Astrocyte (in vitro differentiated cells and primary cell): ENCODE data around the gene SPNS2. TPM values are rescaled to one million over a fixed set of nuclear protein-coding genes. Genes with fewer than 3 reads are reported as not detected.

Experiments used
- DNase-seq: peaks from one replicate; pipeline ENCODE4 v3.0.0-alpha.2; 2010; ENCODE audit warnings: low read depth
- FAIRE-seq: peaks from 2 replicates; lab custom pipeline; 2011; peaks lifted over from hg19 to GRCh38; lab: Jason Lieb, UNC
- H2AFZ ChIP-seq: 2 replicates; pipeline ENCODE4 v1.6.0; 2012; ENCODE audit warnings: low read depth, low read length, inconsistent platforms
- H3K27ac ChIP-seq: 2 replicates; pipeline ENCODE4 v1.5.1; 2011; ENCODE audit warnings: low read depth, low read length, inconsistent platforms
- H3K27me3 ChIP-seq: 2 replicates; pipeline ENCODE4 v1.6.0; 2011; ENCODE audit warnings: low read length, inconsistent platforms; ENCODE audit not compliant: insufficient read depth
- H3K36me3 ChIP-seq: 2 replicates; pipeline ENCODE4 v1.5.1; 2011; ENCODE audit warnings: low read length, inconsistent platforms; ENCODE audit not compliant: insufficient read depth
- H3K4me1 ChIP-seq: 2 replicates; pipeline ENCODE4 v1.5.1; 2011; ENCODE audit warnings: low read length, inconsistent platforms; ENCODE audit not compliant: insufficient read depth
- H3K4me2 ChIP-seq: 2 replicates; pipeline ENCODE4 v1.6.0; 2012; ENCODE audit warnings: low read length, inconsistent platforms
- H3K4me3 ChIP-seq: 2 replicates; pipeline ENCODE4 v1.5.1; 2011; ENCODE audit warnings: low read depth, mild to moderate bottlenecking, low read length, inconsistent platforms; ENCODE audit not compliant: insufficient read depth
- H3K79me2 ChIP-seq: 2 replicates; pipeline ENCODE4 v1.6.0; 2012; ENCODE audit warnings: mild to moderate bottlenecking, low read length, inconsistent platforms; ENCODE audit not compliant: insufficient read depth
- H3K9ac ChIP-seq: 2 replicates; pipeline ENCODE4 v1.6.0; 2012; ENCODE audit warnings: mild to moderate bottlenecking, low read length, inconsistent platforms
- H3K9me3 ChIP-seq: 2 replicates; pipeline ENCODE4 v1.5.1; 2012; ENCODE audit warnings: low read depth, mild to moderate bottlenecking, low read length, inconsistent platforms; ENCODE audit not compliant: insufficient read depth
- H4K20me1 ChIP-seq: 2 replicates; pipeline ENCODE4 v1.6.0; 2012; ENCODE audit warnings: low read length, inconsistent platforms; ENCODE audit not compliant: insufficient read depth
- H3K27ac Mint-ChIP-seq: one replicate; pipeline ENCODE4 v1.8.0; 2021; ENCODE audit warnings: mild to moderate bottlenecking, mixed read lengths; ENCODE audit not compliant: unreplicated experiment
- H3K27me3 Mint-ChIP-seq: one replicate; pipeline ENCODE4 v1.8.0; 2021; ENCODE audit warnings: low read depth, mixed read lengths; ENCODE audit not compliant: unreplicated experiment
- H3K36me3 Mint-ChIP-seq: one replicate; pipeline ENCODE4 v1.8.0; 2021; ENCODE audit warnings: low read depth, mixed read lengths; ENCODE audit not compliant: unreplicated experiment
- H3K4me1 Mint-ChIP-seq: one replicate; pipeline ENCODE4 v1.8.0; 2021; ENCODE audit warnings: low read depth, mixed read lengths; ENCODE audit not compliant: unreplicated experiment
- H3K4me3 Mint-ChIP-seq: one replicate; pipeline ENCODE4 v1.8.0; 2021; ENCODE audit warnings: mild to moderate bottlenecking, moderate library complexity, mixed read lengths; ENCODE audit not compliant: unreplicated experiment
- H3K9me3 Mint-ChIP-seq: one replicate; pipeline ENCODE4 v1.8.0; 2021; ENCODE audit warnings: mild to moderate bottlenecking, mixed read lengths; ENCODE audit not compliant: unreplicated experiment
- CTCF ChIP-seq: IDR thresholded peaks from 2 replicates; pipeline ENCODE4 v1.5.1; 2011; ENCODE audit warnings: low read depth, mild to moderate bottlenecking, inconsistent platforms, low read length, moderate library complexity; ENCODE audit not compliant: insufficient read depth
- EZH2 ChIP-seq: IDR thresholded peaks from 2 replicates; pipeline ENCODE4 v1.6.1; 2012; ENCODE audit warnings: mild to moderate bottlenecking, low read length, inconsistent platforms; ENCODE audit not compliant: insufficient read depth
- total RNA-seq: library from RNA; stranded (reverse); gene quantifications from 2 replicates; pipeline ENCODE4 v1.2.1, GENCODE V29; 2021

The SPNS2 gene
- total RNA-seq, 1 donor from 2014 or later, result 4.3 TPM

GRCh38 chr17:4559139-4559791, 60.6 kb downstream of the SPNS2 start:
- H3K36me3 ChIP-seq, result no peaks in the 10 kb centered on the region
- H3K4me3 Mint-ChIP-seq, result no peak overlapping the region
- TF ChIP-seq EZH2, result no peak
- no peak for TF ChIP-seq CTCF
- no peak for DNase-seq
- H3K4me2 ChIP-seq, result no peak overlapping the region
- peaks cover 19% of the 10 kb centered on the region for H3K27me3 ChIP-seq
- H3K27me3 Mint-ChIP-seq, result peaks cover 27% of the 10 kb centered on the region
- H3K4me1 Mint-ChIP-seq, result peaks cover 8% of the 10 kb centered on the region
- peaks cover 16% of the 10 kb centered on the region for H3K79me2 ChIP-seq
- H3K27ac ChIP-seq, result no peak overlapping the region
- H3K4me3 ChIP-seq, result no peak overlapping the region
- H3K9ac ChIP-seq, result no peak overlapping the region
- H3K27ac Mint-ChIP-seq, result no peak overlapping the region
- no peak overlapping the region for H2AFZ ChIP-seq
- no peaks in the 10 kb centered on the region for H3K9me3 ChIP-seq
- no peaks in the 10 kb centered on the region for H3K36me3 Mint-ChIP-seq
- H3K4me1 ChIP-seq, result peaks cover 9% of the 10 kb centered on the region
- peaks cover 2% of the 10 kb centered on the region for H4K20me1 ChIP-seq
- H3K9me3 Mint-ChIP-seq, result no peaks in the 10 kb centered on the region
- no peak for FAIRE-seq

- H2AFZ ChIP-seq, result no peak overlapping the region
Observed at GRCh38 chr17:4559966-4560365, 61.3 kb downstream of the SPNS2 start.

More at GRCh38 chr17:4559966-4560365, 61.3 kb downstream of the SPNS2 start:
- no peaks in the 10 kb centered on the region for H3K36me3 Mint-ChIP-seq
- Histone ChIP-seq H3K9ac (no peak overlapping the region), H4K20me1 (no peaks in the 10 kb centered on the region), H3K27ac (no peak overlapping the region), H3K36me3 (no peaks in the 10 kb centered on the region), H3K4me1 (peaks cover 7% of the 10 kb centered on the region), H3K4me2 (no peak overlapping the region), H3K27me3 (peaks cover 19% of the 10 kb centered on the region), H3K9me3 (no peaks in the 10 kb centered on the region), H3K4me3 (no peak overlapping the region), H3K79me2 (peaks cover 9% of the 10 kb centered on the region)
- peaks cover 8% of the 10 kb centered on the region for H3K4me1 Mint-ChIP-seq
- H3K27me3 Mint-ChIP-seq, result peaks cover 27% of the 10 kb centered on the region
- no peak overlapping the region for H3K27ac Mint-ChIP-seq
- no peaks in the 10 kb centered on the region for H3K9me3 Mint-ChIP-seq
- no peak overlapping the region for H3K4me3 Mint-ChIP-seq
- DNase-seq, result no peak
- FAIRE-seq, result no peak
- TF ChIP-seq EZH2, result no peak
- TF ChIP-seq CTCF, result no peak
